ENCODE measurements around the gene RPS27.
"Not testable (repeated sequence)": the region's sequence is repeated elsewhere in the genome, so short reads cannot be mapped to it uniquely, and the experiment has no call there.

Gene RPS27

DNA sequence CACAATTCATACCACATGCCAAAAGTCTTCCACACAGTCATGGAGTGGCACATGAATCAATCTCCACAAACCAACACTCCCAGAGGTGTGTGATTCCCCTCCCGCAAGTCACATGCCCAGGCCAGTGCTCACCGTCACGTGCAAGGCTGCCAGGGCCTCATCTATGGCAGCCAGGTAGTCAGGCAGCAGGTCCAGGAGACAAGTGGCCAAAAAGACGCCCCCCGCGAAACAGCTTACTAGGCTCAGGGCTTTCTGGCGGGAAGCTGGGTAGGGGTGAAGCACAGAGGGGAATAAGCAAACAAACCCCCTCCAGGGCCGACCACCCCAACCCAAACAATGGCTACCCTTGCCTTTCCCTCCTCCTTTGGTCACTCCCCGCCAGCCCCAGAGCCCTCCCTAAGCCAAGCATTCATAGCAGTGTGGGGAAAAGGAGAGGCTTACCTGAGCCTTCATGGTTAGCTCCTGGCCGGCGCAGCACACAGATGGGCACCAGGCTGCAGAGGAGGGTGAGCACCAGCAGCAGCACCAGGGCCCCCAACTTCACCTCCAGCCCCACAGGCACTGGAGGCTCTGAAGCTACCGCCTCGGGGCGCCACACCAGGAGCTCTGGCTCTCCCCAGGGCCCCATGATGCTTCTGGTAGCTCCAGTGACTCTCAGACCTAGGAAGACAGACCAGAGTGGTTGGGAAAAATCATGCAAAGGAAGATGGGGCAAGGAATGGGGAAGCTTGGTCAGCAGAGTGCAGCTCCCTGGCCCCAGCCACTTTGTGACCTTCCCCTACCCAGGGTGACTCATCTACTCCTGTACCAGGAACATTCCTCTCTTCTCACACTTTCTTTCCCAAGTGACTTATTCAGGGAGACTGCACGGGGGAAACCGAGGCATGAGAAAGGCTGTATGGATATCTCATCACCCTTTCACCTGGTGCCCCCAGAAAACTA, 28.2 kb upstream of the RPS27 start:
- DNase-seq: no peak

- peak; percentile 97 for DNase-seq
Measured at GRCh38 chr1:153963030-153963849, 27.3 kb upstream of the RPS27 start, which contains the start of gene SLC39A1. Gene SLC39A1, minus strand, starts transcription at chr1:153963537. Its CDS starts 822 bp downstream, at chr1:153962715.

DNA sequence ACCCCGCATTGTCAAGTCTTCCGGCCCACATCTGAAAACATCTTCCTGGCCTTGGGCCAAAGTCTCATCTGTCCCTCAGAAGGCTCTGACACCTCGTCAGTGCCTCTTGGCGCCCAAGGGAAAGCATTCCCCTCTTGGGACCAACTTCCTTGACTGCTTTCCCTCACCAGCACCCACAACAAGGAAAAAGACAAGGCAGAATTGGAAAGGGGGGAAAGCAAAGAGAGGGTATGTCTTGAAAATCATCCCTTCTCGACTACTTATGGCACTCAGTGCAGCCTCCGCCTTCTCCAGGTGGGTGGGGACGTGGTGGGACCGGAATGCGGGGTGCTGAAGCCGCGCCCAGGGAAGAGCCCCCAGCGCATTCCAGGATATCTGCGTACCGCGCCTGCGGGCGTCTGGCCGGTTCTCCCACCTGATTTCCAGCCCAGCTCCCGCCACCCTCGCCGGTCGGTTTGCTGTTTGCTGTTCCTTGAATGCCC, 26.7 kb upstream of the RPS27 start:
- DNase-seq: no peak

DNA sequence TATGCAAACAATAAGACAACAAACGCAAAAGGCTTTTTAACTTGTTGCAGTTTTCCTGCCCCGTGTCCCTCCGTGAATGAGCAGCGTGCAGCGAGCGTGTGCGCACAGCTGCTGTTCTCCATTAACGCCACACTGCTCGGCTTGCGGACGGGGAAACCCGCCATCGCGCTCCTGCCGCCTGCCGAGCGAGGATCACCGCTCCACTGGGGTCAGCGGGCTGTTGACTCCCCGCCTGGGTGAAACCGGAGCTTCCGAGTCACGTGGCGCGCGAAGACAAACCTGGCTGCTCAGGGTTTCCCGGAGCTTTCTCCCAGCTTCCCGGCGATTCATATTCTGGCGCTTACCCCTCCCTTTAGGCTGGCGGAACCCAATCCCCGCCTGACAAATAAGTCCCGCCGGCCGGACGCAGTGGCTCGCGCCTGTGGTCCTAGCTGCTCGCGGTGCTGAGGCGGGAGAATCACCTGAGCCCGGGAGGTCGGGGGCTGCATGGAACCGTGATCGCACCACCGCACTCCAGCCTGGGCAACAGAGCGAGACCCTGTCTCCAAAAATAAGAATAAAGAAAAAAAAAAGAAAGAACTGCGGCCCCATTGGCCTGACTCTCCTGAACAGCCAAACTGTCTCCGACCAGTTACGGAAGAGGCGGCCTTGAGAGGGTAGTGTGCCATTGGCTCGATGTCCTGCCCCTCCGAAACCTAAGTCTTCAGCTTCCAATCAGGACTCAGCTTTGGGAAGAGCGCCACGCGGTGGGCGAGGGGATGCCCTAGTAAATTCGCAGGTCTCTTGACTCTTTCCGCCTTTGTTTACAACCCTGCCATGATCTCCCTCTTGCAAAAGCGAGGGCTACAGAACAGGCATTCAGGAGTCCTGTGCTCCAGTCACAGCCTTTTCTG, 23.2 kb upstream of the RPS27 start, which contains the start of gene CREB3L4:
Gene CREB3L4 (plus strand): TSS at position 796 of the 893 bp plus-strand sequence. CDS start 624 bp downstream, outside the sequence.
- peak; percentile 95 for DNase-seq

DNA sequence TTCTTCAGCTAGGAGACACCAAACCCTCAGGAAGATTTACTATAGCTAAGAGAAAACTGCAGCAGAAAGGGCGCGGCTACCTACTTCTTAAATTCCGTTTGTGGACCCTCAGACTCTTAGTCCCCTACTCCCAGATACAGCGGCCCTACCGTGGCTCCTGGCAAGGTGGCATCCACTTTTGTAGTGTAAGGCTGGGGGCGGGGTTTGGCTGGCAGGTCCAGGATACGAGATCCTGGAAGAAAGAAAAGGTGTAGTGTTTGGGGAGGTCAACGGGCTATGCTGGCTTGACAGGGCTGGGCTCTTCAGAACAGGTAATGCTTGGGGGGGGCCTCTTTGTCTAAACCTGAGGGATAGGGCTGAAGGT, 22.6 kb upstream of the RPS27 start:
- no peak for DNase-seq

GRCh38 chr1:153968408-153968807, 22.2 kb upstream of the RPS27 start:
- no peak for DNase-seq

- no peak for DNase-seq
Measured at GRCh38 chr1:153968972-153969371, 21.6 kb upstream of the RPS27 start.

- DNase-seq: no peak
Measured at GRCh38 chr1:153970346-153970745, 20.2 kb upstream of the RPS27 start.

GRCh38 chr1:153973071-153973470, 17.5 kb upstream of the RPS27 start:
- DNase-seq: no peak

DNA sequence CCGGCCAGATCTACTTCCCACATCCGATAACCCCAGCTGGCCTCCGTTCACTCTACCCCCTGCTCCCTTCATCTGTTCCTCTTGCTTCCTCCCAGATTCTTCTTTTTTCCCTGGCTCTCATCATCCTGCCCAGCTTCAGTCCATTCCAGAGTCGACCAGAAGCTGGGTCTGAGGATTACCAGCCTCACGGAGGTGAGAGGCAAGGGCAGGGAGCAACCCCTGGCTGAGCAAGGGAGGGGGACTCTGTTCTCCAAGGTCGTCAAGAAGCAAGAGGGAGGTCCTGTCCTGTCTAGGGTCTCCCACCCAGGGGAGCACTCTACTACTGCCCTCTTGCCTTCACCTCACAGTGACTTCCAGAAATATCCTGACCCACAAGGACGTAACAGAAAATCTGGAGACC, 17.0 kb upstream of the RPS27 start:
- DNase-seq: no peak

GRCh38 chr1:153976819-153977249, 13.7 kb upstream of the RPS27 start:
- no peak for DNase-seq

DNA sequence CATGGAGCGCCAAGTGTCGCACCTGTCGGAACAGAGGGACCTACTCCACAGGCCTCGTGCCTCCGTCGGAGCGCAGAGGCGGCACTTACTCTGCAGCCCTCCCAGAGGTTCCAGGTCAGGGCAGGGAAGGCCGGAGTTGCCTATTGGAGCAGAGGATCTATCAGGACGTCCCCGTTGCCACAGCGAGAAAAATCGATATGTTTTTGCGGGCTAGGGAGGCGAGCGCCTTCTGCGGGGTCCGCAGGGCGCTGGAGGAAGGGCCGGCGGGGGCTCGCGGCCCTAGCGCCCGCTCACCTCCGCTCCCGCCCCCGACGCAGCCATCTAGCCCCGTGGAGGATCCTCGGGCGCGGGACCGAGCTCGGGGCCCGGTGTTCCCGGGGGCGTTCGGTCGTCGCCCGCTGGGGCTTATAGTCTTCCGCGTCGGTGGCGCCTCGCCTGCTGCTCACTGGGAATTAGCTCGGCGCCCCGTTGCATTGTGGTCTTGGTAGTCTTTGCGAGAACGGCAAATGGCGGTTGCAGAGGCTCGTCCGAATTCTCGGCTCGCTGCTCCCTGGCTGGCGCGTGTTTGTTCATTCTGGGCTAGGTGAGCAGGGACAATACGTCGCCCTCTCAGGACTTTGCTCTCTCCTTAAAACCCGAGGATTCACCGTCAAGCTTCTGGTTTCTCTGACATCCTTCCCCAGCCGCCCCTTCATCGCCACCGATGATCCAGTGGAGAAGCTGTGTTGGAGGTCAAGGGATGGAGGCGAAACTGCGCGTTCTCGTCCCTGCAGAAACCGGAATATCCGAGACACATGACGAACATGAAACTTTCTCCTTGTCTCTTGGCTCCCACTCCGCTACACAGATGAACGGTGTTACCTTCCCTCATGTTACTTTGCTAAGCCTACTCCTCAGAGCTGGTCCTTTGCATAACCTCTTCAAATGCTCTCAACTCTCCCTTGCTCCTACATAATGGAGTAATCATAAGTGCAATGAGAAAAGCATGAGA, 13.0 kb upstream of the RPS27 start, which contains the start of gene JTB:
Gene JTB (minus strand): TSS at position 425 of the 991 bp plus-strand sequence. CDS start 422 bp downstream, at position 3.
- DNase-seq: peak; percentile 90

GRCh38 chr1:153978274-153978909, 12.2 kb upstream of the RPS27 start:
- DNase-seq: no peak

DNA sequence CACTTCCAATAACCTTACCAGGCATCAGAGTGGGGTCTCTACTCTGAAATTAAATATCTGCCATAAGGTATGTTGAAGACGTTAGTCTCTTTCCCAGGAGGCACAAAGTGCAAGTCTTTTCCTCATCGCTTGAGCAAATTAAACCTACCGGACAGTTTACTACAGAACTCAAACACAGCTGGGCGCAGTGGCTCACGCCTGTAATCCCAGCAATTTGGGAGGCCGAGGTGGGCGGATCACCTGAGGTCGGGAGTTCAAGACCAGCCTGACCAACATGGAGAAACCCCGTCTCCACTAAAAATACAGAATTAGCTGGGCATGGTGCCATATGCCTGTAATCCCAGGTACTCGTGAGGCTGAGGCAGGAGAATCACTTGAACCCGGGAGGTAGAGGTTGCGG, 11.5 kb upstream of the RPS27 start:
- DNase-seq: not testable (repeated sequence)

- DNase-seq: not testable (repeated sequence)
Measured at GRCh38 chr1:153981735-153982134, 8.8 kb upstream of the RPS27 start.

- DNase-seq: no peak
Measured at GRCh38 chr1:153984123-153984894, 6.3 kb upstream of the RPS27 start.

GRCh38 chr1:153985341-153985912, 5.1 kb upstream of the RPS27 start:
- DNase-seq: no peak

DNA sequence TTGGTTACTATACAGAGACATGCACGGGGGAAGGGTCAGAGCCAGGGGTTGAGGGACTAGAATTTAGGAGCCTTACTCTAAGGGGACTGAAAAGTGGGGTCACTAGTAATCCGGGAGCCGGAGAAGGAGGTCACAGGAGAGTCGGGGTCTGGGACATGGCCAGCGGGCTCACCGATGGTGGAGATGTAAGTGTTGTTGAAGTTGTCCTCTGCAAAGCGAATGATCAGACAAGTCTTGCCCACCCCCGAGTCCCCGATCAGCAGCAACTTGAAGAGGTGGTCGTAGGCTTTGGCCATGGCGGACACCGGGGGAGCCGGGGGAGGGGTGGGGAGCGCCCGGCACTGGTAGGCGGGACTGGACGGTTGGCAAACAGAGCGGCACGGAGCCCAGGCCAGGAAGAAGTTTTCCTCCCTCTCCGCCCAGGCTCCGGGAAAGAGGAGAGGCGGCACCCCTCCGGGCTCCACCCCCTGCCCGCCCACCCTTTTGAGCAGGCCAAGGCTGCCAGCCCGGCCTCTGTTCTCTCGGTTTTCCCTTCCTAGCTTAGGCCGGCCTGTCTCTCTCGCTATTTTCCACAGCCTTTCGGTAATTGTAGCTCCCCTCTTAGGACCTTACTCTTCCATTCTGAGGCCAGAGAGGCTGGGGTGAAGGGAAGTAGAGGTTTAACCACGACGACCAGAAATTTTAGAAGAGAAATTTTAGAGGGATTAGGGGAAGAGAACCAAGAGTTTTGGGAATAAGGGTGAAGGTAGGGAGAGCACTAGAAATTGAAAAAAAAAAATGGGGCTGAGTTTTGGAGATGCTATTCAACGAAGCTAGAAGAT, 4.4 kb upstream of the RPS27 start, which contains the start of gene RAB13:
Gene RAB13 (minus strand): TSS at position 399 of the 821 bp plus-strand sequence. CDS start 103 bp downstream, at position 296.
- DNase-seq: no peak
